Fibroblast of lung (primary cell): ENCODE data around the gene LRRIQ1. TPM values are rescaled to one million over a fixed set of nuclear protein-coding genes. Genes with fewer than 3 reads are reported as not detected.

Experiments used
- DNase-seq, 2 donors: peaks; one replicate each; pipeline versions ENCODE4 v3.0.0 to v3.0.0-alpha.2; 2010; ENCODE audit warnings: low read depth in 2 of 2
- H2AFZ ChIP-seq: 2 replicates; pipeline ENCODE4 v1.5.1; 2012; ENCODE audit warnings: low read length, control low read depth, inconsistent platforms
- H3K27ac ChIP-seq: 2 replicates; pipeline ENCODE4 v1.5.1; 2011; ENCODE audit warnings: low read length, control low read depth; ENCODE audit not compliant: insufficient read depth
- H3K27me3 ChIP-seq: 2 replicates; pipeline ENCODE4 v1.5.1; 2011; ENCODE audit warnings: mild to moderate bottlenecking, low read length; ENCODE audit not compliant: control insufficient read depth, insufficient read depth
- H3K36me3 ChIP-seq: 2 replicates; pipeline ENCODE4 v1.5.1; 2011; ENCODE audit warnings: low read length; ENCODE audit not compliant: control insufficient read depth, insufficient read depth
- H3K4me1 ChIP-seq: 2 replicates; pipeline ENCODE4 v1.5.1; 2011; ENCODE audit warnings: low read length; ENCODE audit not compliant: control insufficient read depth, insufficient read depth; ENCODE audit errors: extremely low read depth
- H3K4me2 ChIP-seq: 2 replicates; pipeline ENCODE4 v1.5.1; 2011; ENCODE audit warnings: low read length, control low read depth; ENCODE audit not compliant: insufficient read depth; ENCODE audit errors: extremely low read depth
- H3K4me3 ChIP-seq, 4 experiments: fragments of 200-600 bp in 1 of 4; sonication (generic) in 1 of 4; replicated peaks in 1 of 4; 2 replicates each; pipeline ENCODE4 v1.5.1; 2011 to 2016; ENCODE audit warnings: low read length in 4 of 4, low read depth in 3 of 4, mild to moderate bottlenecking in 3 of 4, control low read depth in 2 of 4, inconsistent platforms in 1 of 4, mixed read lengths in 1 of 4; ENCODE audit not compliant: insufficient read depth in 1 of 4; ENCODE audit errors: control extremely low read depth in 1 of 4
- H3K79me2 ChIP-seq: 2 replicates; pipeline ENCODE4 v1.5.1; 2012; ENCODE audit warnings: mild to moderate bottlenecking, low read length, inconsistent platforms; ENCODE audit not compliant: control insufficient read depth, insufficient read depth
- H3K9ac ChIP-seq: 2 replicates; pipeline ENCODE4 v1.5.1; 2011; ENCODE audit warnings: mild to moderate bottlenecking, low read length, control low read depth; ENCODE audit not compliant: insufficient read depth
- H3K9me3 ChIP-seq: 2 replicates; pipeline ENCODE4 v1.5.1; 2012; ENCODE audit warnings: low read depth, low read length; ENCODE audit not compliant: control insufficient read depth, insufficient read depth
- H4K20me1 ChIP-seq: 2 replicates; pipeline ENCODE4 v1.5.1; 2011; ENCODE audit warnings: low read length; ENCODE audit not compliant: control insufficient read depth, insufficient read depth; ENCODE audit errors: extremely low read depth
- EZH2 ChIP-seq: IDR thresholded peaks from 2 replicates; pipeline ENCODE4 v1.5.1; 2012; ENCODE audit warnings: low read length, control low read depth, mild to moderate bottlenecking; ENCODE audit errors: missing control alignments
- polyA plus RNA-seq, 2 donors: library from polyadenylated mRNA; depleted of rRNA in 1 of 2; stranded (reverse) in 1 of 2; unstranded in 1 of 2; fragments of >200 nt; gene quantifications; 2 replicates each; pipeline ENCODE4 v1.2.1, GENCODE V29; 2011 to 2012; ENCODE audit warnings: missing spikeins in 1 of 2
- total RNA-seq: library from RNA; depleted of rRNA; stranded (reverse); fragments of >200 nt; gene quantifications from 2 replicates; pipeline ENCODE4 v1.2.1, GENCODE V29; 2014
- TF ChIP-seq, protein P1 (sequence below), 2 donors: IDR thresholded peaks in 1 of 2; conservative IDR thresholded peaks in 1 of 2; 1 replicate in 1 of 2; 2 replicates in 1 of 2; pipeline ENCODE4 v1.5.1; 2011 to 2012; ENCODE audit warnings: low read length in 2 of 2, control low read depth in 1 of 2, inconsistent platforms in 1 of 2, low read depth in 1 of 2, mild to moderate bottlenecking in 1 of 2

The LRRIQ1 gene
- total and polyA plus RNA-seq, 2 donors (not counting 1 experiment from before 2014, with no cell fraction given): under 0.01 to 0.33 TPM

- Histone ChIP-seq H3K4me1 (no peaks in the 10 kb centered on the region), H3K9ac (no peak overlapping the region), H2AFZ (no peak overlapping the region), H3K36me3 (no peaks in the 10 kb centered on the region), H4K20me1 (no peaks in the 10 kb centered on the region), H3K79me2 (no peaks in the 10 kb centered on the region), H3K4me2 (no peak overlapping the region), H3K9me3 (no peaks in the 10 kb centered on the region), H3K4me3 (no peak overlapping the region), H3K27ac (no peak overlapping the region), H3K27me3 (no peaks in the 10 kb centered on the region)
- no peak for DNase-seq
- TF ChIP-seq EZH2: no peak
- TF ChIP-seq, protein P1, sequence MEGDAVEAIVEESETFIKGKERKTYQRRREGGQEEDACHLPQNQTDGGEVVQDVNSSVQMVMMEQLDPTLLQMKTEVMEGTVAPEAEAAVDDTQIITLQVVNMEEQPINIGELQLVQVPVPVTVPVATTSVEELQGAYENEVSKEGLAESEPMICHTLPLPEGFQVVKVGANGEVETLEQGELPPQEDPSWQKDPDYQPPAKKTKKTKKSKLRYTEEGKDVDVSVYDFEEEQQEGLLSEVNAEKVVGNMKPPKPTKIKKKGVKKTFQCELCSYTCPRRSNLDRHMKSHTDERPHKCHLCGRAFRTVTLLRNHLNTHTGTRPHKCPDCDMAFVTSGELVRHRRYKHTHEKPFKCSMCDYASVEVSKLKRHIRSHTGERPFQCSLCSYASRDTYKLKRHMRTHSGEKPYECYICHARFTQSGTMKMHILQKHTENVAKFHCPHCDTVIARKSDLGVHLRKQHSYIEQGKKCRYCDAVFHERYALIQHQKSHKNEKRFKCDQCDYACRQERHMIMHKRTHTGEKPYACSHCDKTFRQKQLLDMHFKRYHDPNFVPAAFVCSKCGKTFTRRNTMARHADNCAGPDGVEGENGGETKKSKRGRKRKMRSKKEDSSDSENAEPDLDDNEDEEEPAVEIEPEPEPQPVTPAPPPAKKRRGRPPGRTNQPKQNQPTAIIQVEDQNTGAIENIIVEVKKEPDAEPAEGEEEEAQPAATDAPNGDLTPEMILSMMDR (conservative IDR thresholded peaks at IDR 0.05 in 1 of 2, IDR thresholded peaks at IDR 0.05 in 1 of 2; ENCODE audit: low read depth in 1 of 2, low read length in 2 of 2): no peak
Measured at GRCh38 chr12:85147331-85147730, 111.2 kb downstream of the LRRIQ1 start.

GRCh38 chr12:85152311-85152729 is 116.2 kb downstream of the LRRIQ1 start:
- no peaks in the 10 kb centered on the region for H3K4me1 ChIP-seq
- no peaks in the 10 kb centered on the region for H4K20me1 ChIP-seq
- TF ChIP-seq, protein P1 (conservative IDR thresholded peaks at IDR 0.05 in 1 of 2, IDR thresholded peaks at IDR 0.05 in 1 of 2; ENCODE audit: low read depth in 1 of 2, low read length in 2 of 2): no peak
- no peak for TF ChIP-seq EZH2
- H3K27ac ChIP-seq: no peak overlapping the region
- no peaks in the 10 kb centered on the region for H3K27me3 ChIP-seq
- DNase-seq: no peak
- H2AFZ ChIP-seq: no peak overlapping the region
- H3K36me3 ChIP-seq: no peaks in the 10 kb centered on the region
- H3K4me2 ChIP-seq: no peak overlapping the region
- no peaks in the 10 kb centered on the region for H3K79me2 ChIP-seq
- no peak overlapping the region for H3K9ac ChIP-seq
- no peaks in the 10 kb centered on the region for H3K9me3 ChIP-seq
- H3K4me3 ChIP-seq: no peak overlapping the region

- no peak overlapping the region for H3K4me3 ChIP-seq
- H3K9ac ChIP-seq: no peak overlapping the region
- H3K79me2 ChIP-seq: no peaks in the 10 kb centered on the region
- no peaks in the 10 kb centered on the region for H3K9me3 ChIP-seq
- no peak overlapping the region for H2AFZ ChIP-seq
- DNase-seq: peak; percentile 20 to 34
- H3K4me2 ChIP-seq: no peak overlapping the region
- no peaks in the 10 kb centered on the region for H3K4me1 ChIP-seq
- TF ChIP-seq, protein P1 (conservative IDR thresholded peaks at IDR 0.05 in 1 of 2, IDR thresholded peaks at IDR 0.05 in 1 of 2; ENCODE audit: low read depth in 1 of 2, low read length in 2 of 2): peak in 1 of 2 donors; percentile 17
- TF ChIP-seq EZH2: no peak
- no peaks in the 10 kb centered on the region for H4K20me1 ChIP-seq
- H3K27ac ChIP-seq: no peak overlapping the region
- H3K27me3 ChIP-seq: no peaks in the 10 kb centered on the region
- H3K36me3 ChIP-seq: no peaks in the 10 kb centered on the region
Measured at GRCh38 chr12:85155791-85156190, 119.6 kb downstream of the LRRIQ1 start.
